Measurements from ENCODE around the gene SMURF1. TPM values are rescaled to one million over a fixed set of nuclear protein-coding genes. Genes with fewer than 3 reads are reported as not detected.

SMURF1 gene
- total and polyA plus RNA-seq, 2 experiments from 2014 or later = 12.4 to 21.7 TPM

GRCh38 chr7:99004781-99005500 is 139.0 kb downstream of the SMURF1 start:
- Histone ChIP-seq H2AFZ (no peak overlapping the region), H3K4me1 (ENCODE audit: insufficient read depth) (no peaks in the 10 kb centered on the region), H3K4me2 (no peak overlapping the region), H3K9me2 (replicated peaks; ENCODE audit: insufficient read depth) (no peaks in the 10 kb centered on the region), H3K9me3 (ENCODE audit: low read depth) (no peaks in the 10 kb centered on the region), H3K27ac (no peak overlapping the region), H3K79me2 (no peaks in the 10 kb centered on the region), H3K4me3 (no peak overlapping the region), H3K27me3 (no peaks in the 10 kb centered on the region), H4K20me1 (ENCODE audit: insufficient read depth, poor library complexity, severe bottlenecking) (no peaks in the 10 kb centered on the region), H3K36me3 (replicated peaks; ENCODE audit: insufficient read depth, low read depth) (no peaks in the 10 kb centered on the region)
- 98% methylated on average over 26 of the region's 26 CpGs for WGBS (ENCODE audit: low lambda C conversion rate, missing lambda C conversion rate)
- TF ChIP-seq EZH2 (IDR thresholded peaks at IDR 0.05; ENCODE audit: borderline replicate concordance) = no peak
- no peak for TF ChIP-seq EZH2phosphoT487 (IDR thresholded peaks at IDR 0.05; ENCODE audit: low read depth, severe bottlenecking, unreplicated experiment)
- no peak for TF ChIP-seq CTCF (IDR thresholded peaks at IDR 0.05; ENCODE audit: poor library complexity)
- DNase-seq (ENCODE audit: low spot score) = no peak

GRCh38 chr7:99004216-99004615 is 139.7 kb downstream of the SMURF1 start:
- Histone ChIP-seq H2AFZ (no peak overlapping the region), H4K20me1 (ENCODE audit: insufficient read depth, poor library complexity, severe bottlenecking) (no peaks in the 10 kb centered on the region), H3K36me3 (replicated peaks; ENCODE audit: insufficient read depth, low read depth) (no peaks in the 10 kb centered on the region), H3K9me2 (replicated peaks; ENCODE audit: insufficient read depth) (no peaks in the 10 kb centered on the region), H3K27ac (no peak overlapping the region), H3K4me1 (ENCODE audit: insufficient read depth) (no peaks in the 10 kb centered on the region), H3K4me2 (no peak overlapping the region), H3K4me3 (no peak overlapping the region), H3K79me2 (no peaks in the 10 kb centered on the region), H3K9me3 (ENCODE audit: low read depth) (no peaks in the 10 kb centered on the region), H3K27me3 (no peaks in the 10 kb centered on the region)
- DNase-seq (ENCODE audit: low spot score) = no peak
- 90% methylated on average over 8 of the region's 8 CpGs for WGBS (ENCODE audit: low lambda C conversion rate, missing lambda C conversion rate)
- TF ChIP-seq EZH2phosphoT487 (IDR thresholded peaks at IDR 0.05; ENCODE audit: low read depth, severe bottlenecking, unreplicated experiment) (no peak), EZH2 (IDR thresholded peaks at IDR 0.05; ENCODE audit: borderline replicate concordance) (no peak), CTCF (IDR thresholded peaks at IDR 0.05; ENCODE audit: poor library complexity) (no peak)

GRCh38 chr7:99003419-99003818 is 140.5 kb downstream of the SMURF1 start:
- Histone ChIP-seq H3K4me1 (ENCODE audit: insufficient read depth) (no peaks in the 10 kb centered on the region), H3K4me2 (no peak overlapping the region), H3K4me3 (no peak overlapping the region), H3K27me3 (no peaks in the 10 kb centered on the region), H3K9me3 (ENCODE audit: low read depth) (no peaks in the 10 kb centered on the region), H3K9me2 (replicated peaks; ENCODE audit: insufficient read depth) (no peaks in the 10 kb centered on the region), H4K20me1 (ENCODE audit: insufficient read depth, poor library complexity, severe bottlenecking) (no peaks in the 10 kb centered on the region), H2AFZ (no peak overlapping the region), H3K36me3 (replicated peaks; ENCODE audit: insufficient read depth, low read depth) (no peaks in the 10 kb centered on the region), H3K79me2 (no peaks in the 10 kb centered on the region), H3K27ac (no peak overlapping the region)
- no peak for TF ChIP-seq CTCF (IDR thresholded peaks at IDR 0.05; ENCODE audit: poor library complexity)
- no peak for TF ChIP-seq EZH2phosphoT487 (IDR thresholded peaks at IDR 0.05; ENCODE audit: low read depth, severe bottlenecking, unreplicated experiment)
- no peak for TF ChIP-seq EZH2 (IDR thresholded peaks at IDR 0.05; ENCODE audit: borderline replicate concordance)
- no peak for DNase-seq (ENCODE audit: low spot score)
- WGBS (ENCODE audit: low lambda C conversion rate, missing lambda C conversion rate) = 98% methylated on average over 15 of the region's 15 CpGs

Data from hepatocyte (in vitro differentiated cells).